TTC549 (cell line): ENCODE measurements around the gene RYR3.
"Not testable (repeated sequence)": the region's sequence is repeated elsewhere in the genome, so short reads cannot be mapped to it uniquely, and the experiment has no call there.

Experiments used
- FAIRE-seq: peaks from 2 replicates; lab custom pipeline; 2012; peaks lifted over from hg19 to GRCh38; lab: Jason Lieb, UNC

The RYR3 gene

GRCh38 chr15:33516563-33516962 lies 205.8 kb downstream of the RYR3 start:
- no peak for FAIRE-seq

- no peak for FAIRE-seq
These were observed 207.2 kb downstream of the RYR3 start for GRCh38 chr15:33517944-33518343.

- no peak for FAIRE-seq
These were observed 207.7 kb downstream of the RYR3 start for GRCh38 chr15:33518421-33518820.

- no peak for FAIRE-seq
These were observed 213.5 kb downstream of the RYR3 start for GRCh38 chr15:33524274-33524673.

- no peak for FAIRE-seq
These were observed 215.8 kb downstream of the RYR3 start for GRCh38 chr15:33526532-33526931.

GRCh38 chr15:33533197-33533596 lies 222.4 kb downstream of the RYR3 start:
- FAIRE-seq, result no peak

GRCh38 chr15:33534642-33535041 lies 223.9 kb downstream of the RYR3 start:
- FAIRE-seq, result no peak

- FAIRE-seq, result no peak
These were observed 224.4 kb downstream of the RYR3 start for GRCh38 chr15:33535135-33535534.

- FAIRE-seq, result no peak
These were observed 229.2 kb downstream of the RYR3 start for GRCh38 chr15:33539825-33540573.

GRCh38 chr15:33543957-33544356 lies 233.2 kb downstream of the RYR3 start:
- FAIRE-seq, result no peak

GRCh38 chr15:33545866-33546265 lies 235.1 kb downstream of the RYR3 start:
- FAIRE-seq, result no peak

- no peak for FAIRE-seq
These were observed 237.1 kb downstream of the RYR3 start for GRCh38 chr15:33547876-33548275.

- no peak for FAIRE-seq
These were observed 241.1 kb downstream of the RYR3 start for GRCh38 chr15:33551860-33552259.

GRCh38 chr15:33553157-33553556 lies 242.4 kb downstream of the RYR3 start:
- FAIRE-seq, result no peak

GRCh38 chr15:33559207-33559890 lies 248.6 kb downstream of the RYR3 start:
- no peak for FAIRE-seq

GRCh38 chr15:33561407-33561806 lies 250.6 kb downstream of the RYR3 start:
- FAIRE-seq, result no peak

- FAIRE-seq, result no peak
These were observed 251.2 kb downstream of the RYR3 start for GRCh38 chr15:33561967-33562366.

- no peak for FAIRE-seq
These were observed 254.3 kb downstream of the RYR3 start for GRCh38 chr15:33565094-33565493.

- FAIRE-seq, result no peak
These were observed 256.9 kb downstream of the RYR3 start for GRCh38 chr15:33567652-33568051.

- no peak for FAIRE-seq
These were observed 258.3 kb downstream of the RYR3 start for GRCh38 chr15:33569036-33569435.

GRCh38 chr15:33577911-33578310 lies 267.1 kb downstream of the RYR3 start:
- not testable (repeated sequence) for FAIRE-seq

- FAIRE-seq, result no peak
These were observed 269.8 kb downstream of the RYR3 start for GRCh38 chr15:33580526-33580925.

- FAIRE-seq, result no peak
These were observed 270.3 kb downstream of the RYR3 start for GRCh38 chr15:33581032-33581431.

GRCh38 chr15:33584797-33585196 lies 274.0 kb downstream of the RYR3 start:
- no peak for FAIRE-seq
